Cardiac muscle cell (in vitro differentiated cells and primary cell): ENCODE results near the gene DLK1. TPM values are rescaled to one million over a fixed set of nuclear protein-coding genes. Genes with fewer than 3 reads are reported as not detected.

Experiments used
- DNase-seq, 2 donors: peaks; one replicate each; pipeline versions ENCODE4 v3.0.0 to v3.0.0-alpha.2; 2010 to 2017; ENCODE audit warnings: low read depth in 1 of 2, low spot score in 1 of 2
- H3K27ac ChIP-seq: fragments of 200-600 bp; sonication (generic); 2 replicates; pipeline ENCODE4 v1.5.1; 2016
- H3K27me3 ChIP-seq: fragments of 200-600 bp; sonication (generic); 2 replicates; pipeline ENCODE4 v1.6.0; 2016; ENCODE audit warnings: control low read depth
- H3K36me3 ChIP-seq: fragments of 200-600 bp; sonication (generic); 2 replicates; pipeline ENCODE4 v1.5.1; 2016; ENCODE audit warnings: control low read depth
- H3K4me1 ChIP-seq: fragments of 200-600 bp; sonication (generic); 2 replicates; pipeline ENCODE4 v1.8.1; 2017; ENCODE audit warnings: low read depth, mild to moderate bottlenecking, mixed run types
- H3K4me3 ChIP-seq: fragments of 200-600 bp; sonication (generic); 2 replicates; pipeline ENCODE4 v1.5.1; 2016; ENCODE audit warnings: mild to moderate bottlenecking
- H3K9me3 ChIP-seq: fragments of 200-600 bp; sonication (generic); 2 replicates; pipeline ENCODE4 v1.5.1; 2017; ENCODE audit warnings: low read depth, mild to moderate bottlenecking, control low read depth
- CTCF ChIP-seq: IDR thresholded peaks from 2 replicates; pipeline ENCODE4 v1.5.1; 2012; ENCODE audit warnings: low read depth, mild to moderate bottlenecking, low read length
- polyA plus RNA-seq: library from polyadenylated mRNA; unstranded; fragments of >200 nt; fragmentation: Nextera tagmentation; extraction: Ambion mirVana; gene quantifications from 2 replicates; pipeline ENCODE4 v1.2.1, GENCODE V29; 2016
- total RNA-seq: library from RNA; depleted of rRNA; stranded (reverse); fragments of >200 nt; gene quantifications from 2 replicates; pipeline ENCODE4 v1.2.3, GENCODE V29; 2016

Gene DLK1
- total and polyA plus RNA-seq, 2 experiments from 2014 or later: 24.0 to 64.1 TPM

GRCh38 chr14:100734031-100734990 is 7.6 kb downstream of the DLK1 start:
- no peak for DNase-seq
- Histone ChIP-seq H3K4me3 (no peak overlapping the region), H3K36me3 (no peaks in the 10 kb centered on the region), H3K9me3 (no peaks in the 10 kb centered on the region), H3K27ac (no peak overlapping the region), H3K4me1 (no peaks in the 10 kb centered on the region), H3K27me3 (peaks cover 5% of the 10 kb centered on the region)
- no peak for TF ChIP-seq CTCF

- no peaks in the 10 kb centered on the region for H3K27me3 ChIP-seq
- no peaks in the 10 kb centered on the region for H3K9me3 ChIP-seq
- H3K4me1 ChIP-seq: no peaks in the 10 kb centered on the region
- TF ChIP-seq CTCF: no peak
- no peaks in the 10 kb centered on the region for H3K36me3 ChIP-seq
- no peak overlapping the region for H3K27ac ChIP-seq
- DNase-seq: no peak
- H3K4me3 ChIP-seq: no peak overlapping the region
Observed at GRCh38 chr14:100735271-100735670, 8.6 kb downstream of the DLK1 start.

- H3K27me3 ChIP-seq: no peaks in the 10 kb centered on the region
- H3K36me3 ChIP-seq: no peaks in the 10 kb centered on the region
- no peak overlapping the region for H3K4me3 ChIP-seq
- H3K27ac ChIP-seq: no peak overlapping the region
- no peaks in the 10 kb centered on the region for H3K4me1 ChIP-seq
- DNase-seq: no peak
- TF ChIP-seq CTCF: no peak
- no peaks in the 10 kb centered on the region for H3K9me3 ChIP-seq
Observed at GRCh38 chr14:100736269-100737180, 9.8 kb downstream of the DLK1 start.

GRCh38 chr14:100737526-100737925 is 10.8 kb downstream of the DLK1 start:
- H3K27ac ChIP-seq: no peak overlapping the region
- no peak for TF ChIP-seq CTCF
- DNase-seq: no peak

GRCh38 chr14:100738269-100738691 is 11.6 kb downstream of the DLK1 start:
- no peak for DNase-seq
- no peaks in the 10 kb centered on the region for H3K9me3 ChIP-seq
- no peak overlapping the region for H3K27ac ChIP-seq
- no peak for TF ChIP-seq CTCF
- H3K27me3 ChIP-seq: no peaks in the 10 kb centered on the region
- H3K4me3 ChIP-seq: no peak overlapping the region
- no peaks in the 10 kb centered on the region for H3K36me3 ChIP-seq
- no peaks in the 10 kb centered on the region for H3K4me1 ChIP-seq

More at GRCh38 chr14:100737526-100737925, 10.8 kb downstream of the DLK1 start:
- no peak overlapping the region for H3K4me3 ChIP-seq
- no peaks in the 10 kb centered on the region for H3K4me1 ChIP-seq
- H3K36me3 ChIP-seq: no peaks in the 10 kb centered on the region
- H3K9me3 ChIP-seq: no peaks in the 10 kb centered on the region
- H3K27me3 ChIP-seq: no peaks in the 10 kb centered on the region
